ENCODE results near the gene ANTXR1. TPM values are rescaled to one million over a fixed set of nuclear protein-coding genes. Genes with fewer than 3 reads are reported as not detected.

ANTXR1 gene
- total and polyA plus RNA-seq, 2 experiments from 2014 or later, result 128 to 191 TPM

- no peak overlapping the region for H2AFZ ChIP-seq
- no peak for DNase-seq
- H3K27ac ChIP-seq, result no peak overlapping the region
- 87 to 92% methylated on average over 4 of the region's 4 CpGs for WGBS, 2 experiments (ENCODE audit: low coverage in 1 of 2, low lambda C conversion rate in 2 of 2, missing lambda C conversion rate in 2 of 2)
- no peak overlapping the region for H3K4me2 ChIP-seq (ENCODE audit: unreplicated experiment)
- H3K4me3 ChIP-seq, result no peak overlapping the region
- no peak overlapping the region for H3K9ac ChIP-seq
- no peaks in the 10 kb centered on the region for H3K79me2 ChIP-seq (ENCODE audit: insufficient read depth)
- in situ Hi-C loops (cut with MboI), result no loop called here
- peaks cover 14% of the 10 kb centered on the region; the same call in 1 of the 2 replicates for H3K36me3 ChIP-seq (ENCODE audit: low read depth)
- H3K9me2 ChIP-seq (ENCODE audit: insufficient read depth), result no peaks in the 10 kb centered on the region
- TF ChIP-seq EZH2 (IDR thresholded peaks at IDR 0.05; ENCODE audit: insufficient read depth, poor library complexity, severe bottlenecking), result no peak
- TF ChIP-seq EZH2phosphoT487 (IDR thresholded peaks at IDR 0.05; ENCODE audit: insufficient read depth, low read depth), result no peak
- no peaks in the 10 kb centered on the region for H3K27me3 ChIP-seq (replicated peaks; ENCODE audit: insufficient read depth)
- H3K4me1 ChIP-seq (ENCODE audit: insufficient read depth), result peaks cover 39% of the 10 kb centered on the region
- H3K9me3 ChIP-seq (ENCODE audit: low read depth), result no peaks in the 10 kb centered on the region
- H3F3A ChIP-seq (ENCODE audit: insufficient read depth), result peaks cover 33% of the 10 kb centered on the region
- H4K20me1 ChIP-seq (ENCODE audit: insufficient read depth), result no peaks in the 10 kb centered on the region
These were observed 235.3 kb downstream of the ANTXR1 start for GRCh38 chr2:69248232-69248631.

GRCh38 chr2:69250981-69251380 is 238.0 kb downstream of the ANTXR1 start:
- Histone ChIP-seq H3K4me2 (ENCODE audit: unreplicated experiment) (peak overlapping the region; percentile 14), H2AFZ (no peak overlapping the region), H3K36me3 (ENCODE audit: low read depth) (peaks cover 11% of the 10 kb centered on the region; the same call in 1 of the 2 replicates), H3K9me3 (ENCODE audit: low read depth) (no peaks in the 10 kb centered on the region), H3F3A (ENCODE audit: insufficient read depth) (peaks cover 43% of the 10 kb centered on the region), H3K9ac (peak overlapping the region; percentile 2; the same call in 1 of the 2 replicates), H3K4me3 (no peak overlapping the region), H3K27me3 (replicated peaks; ENCODE audit: insufficient read depth) (no peaks in the 10 kb centered on the region), H3K4me1 (ENCODE audit: insufficient read depth) (peaks cover 49% of the 10 kb centered on the region), H3K27ac (peak overlapping the region; percentile 95), H3K9me2 (ENCODE audit: insufficient read depth) (no peaks in the 10 kb centered on the region), H3K79me2 (ENCODE audit: insufficient read depth) (no peaks in the 10 kb centered on the region), H4K20me1 (ENCODE audit: insufficient read depth) (no peaks in the 10 kb centered on the region)
- in situ Hi-C loops (cut with MboI), result no loop called here
- DNase-seq, result peak; percentile 48
- TF ChIP-seq EZH2 (IDR thresholded peaks at IDR 0.05; ENCODE audit: insufficient read depth, poor library complexity, severe bottlenecking), result no peak
- no peak for TF ChIP-seq EZH2phosphoT487 (IDR thresholded peaks at IDR 0.05; ENCODE audit: insufficient read depth, low read depth)
- WGBS, 2 experiments (ENCODE audit: low coverage in 1 of 2, low lambda C conversion rate in 2 of 2, missing lambda C conversion rate in 2 of 2), result 28 to 52% methylated on average over 1 of the region's 1 CpG

GRCh38 chr2:69251943-69252342 is 239.0 kb downstream of the ANTXR1 start:
- in situ Hi-C loops (cut with MboI), result no loop called here

GRCh38 chr2:69253112-69253511 is 240.1 kb downstream of the ANTXR1 start:
- Histone ChIP-seq H3K27ac (peak overlapping the region; percentile 95), H3K9me2 (ENCODE audit: insufficient read depth) (no peaks in the 10 kb centered on the region), H3K4me1 (ENCODE audit: insufficient read depth) (peaks cover 49% of the 10 kb centered on the region), H3K79me2 (ENCODE audit: insufficient read depth) (no peaks in the 10 kb centered on the region), H3K9ac (peak overlapping the region; percentile 70), H3K9me3 (ENCODE audit: low read depth) (no peaks in the 10 kb centered on the region), H2AFZ (no peak overlapping the region), H4K20me1 (ENCODE audit: insufficient read depth) (no peaks in the 10 kb centered on the region), H3F3A (ENCODE audit: insufficient read depth) (peaks cover 43% of the 10 kb centered on the region), H3K36me3 (ENCODE audit: low read depth) (no peaks in the 10 kb centered on the region), H3K4me2 (ENCODE audit: unreplicated experiment) (peak overlapping the region; percentile 70), H3K27me3 (replicated peaks; ENCODE audit: insufficient read depth) (no peaks in the 10 kb centered on the region), H3K4me3 (peak overlapping the region; percentile 6; the same call in 1 of the 2 replicates)
- no peak for TF ChIP-seq EZH2 (IDR thresholded peaks at IDR 0.05; ENCODE audit: insufficient read depth, poor library complexity, severe bottlenecking)
- TF ChIP-seq EZH2phosphoT487 (IDR thresholded peaks at IDR 0.05; ENCODE audit: insufficient read depth, low read depth), result no peak
- in situ Hi-C loops (cut with MboI), result no loop called here
- 3 to 7% methylated on average over 2 of the region's 2 CpGs for WGBS, 2 experiments (ENCODE audit: low coverage in 1 of 2, low lambda C conversion rate in 2 of 2, missing lambda C conversion rate in 2 of 2)
- DNase-seq, result peak; percentile 63

More at GRCh38 chr2:69251943-69252342, 239.0 kb downstream of the ANTXR1 start:
- no peak for DNase-seq
- H3K79me2 ChIP-seq (ENCODE audit: insufficient read depth), result no peaks in the 10 kb centered on the region
- peaks cover 49% of the 10 kb centered on the region for H3K4me1 ChIP-seq (ENCODE audit: insufficient read depth)
- no peaks in the 10 kb centered on the region for H3K9me2 ChIP-seq (ENCODE audit: insufficient read depth)
- H3K27ac ChIP-seq, result peak overlapping the region; percentile 95
- 82 to 94% methylated on average over 2 of the region's 2 CpGs for WGBS, 2 experiments (ENCODE audit: low coverage in 1 of 2, low lambda C conversion rate in 2 of 2, missing lambda C conversion rate in 2 of 2)
- peaks cover 43% of the 10 kb centered on the region for H3F3A ChIP-seq (ENCODE audit: insufficient read depth)
- H2AFZ ChIP-seq, result no peak overlapping the region
- H3K27me3 ChIP-seq (replicated peaks; ENCODE audit: insufficient read depth), result no peaks in the 10 kb centered on the region
- H3K9me3 ChIP-seq (ENCODE audit: low read depth), result no peaks in the 10 kb centered on the region
- no peak for TF ChIP-seq EZH2 (IDR thresholded peaks at IDR 0.05; ENCODE audit: insufficient read depth, poor library complexity, severe bottlenecking)
- TF ChIP-seq EZH2phosphoT487 (IDR thresholded peaks at IDR 0.05; ENCODE audit: insufficient read depth, low read depth), result no peak
- H3K4me2 ChIP-seq (ENCODE audit: unreplicated experiment), result peak overlapping the region; percentile 70
- peaks cover 1% of the 10 kb centered on the region; the same call in 1 of the 2 replicates for H3K36me3 ChIP-seq (ENCODE audit: low read depth)
- peak overlapping the region; percentile 70; the same call in 1 of the 2 replicates for H3K9ac ChIP-seq
- no peaks in the 10 kb centered on the region for H4K20me1 ChIP-seq (ENCODE audit: insufficient read depth)
- H3K4me3 ChIP-seq, result no peak overlapping the region
